ENCODE data around the gene DUSP19.

- TF ChIP-seq CTCF (IDR thresholded peaks at IDR 0.05; ENCODE audit: low read depth, low read length, missing input control) = no peak
- no peak for TF ChIP-seq SP1 (IDR thresholded peaks at IDR 0.05)
- TF ChIP-seq TAF1 (conservative IDR thresholded peaks at IDR 0.05) = no peak
- TF ChIP-seq RAD21 (IDR thresholded peaks at IDR 0.05) = no peak
- no peak for TF ChIP-seq REST (IDR thresholded peaks at IDR 0.05)
- TF ChIP-seq MAX (IDR thresholded peaks at IDR 0.05) = no peak
- TF ChIP-seq FOXA2 (IDR thresholded peaks at IDR 0.05) = no peak
- TF ChIP-seq RXRA (IDR thresholded peaks at IDR 0.05) = no peak
- TF ChIP-seq EGR1 (IDR thresholded peaks at IDR 0.05; ENCODE audit: low read depth in 2 of 2) = no peak
Observed at GRCh38 chr2:183060571-183061231, 17.8 kb upstream of the DUSP19 start.

All from liver (tissue), 3 donors.